ENCODE data around the gene DMRT1. TPM values are rescaled to one million over a fixed set of nuclear protein-coding genes. Genes with fewer than 3 reads are reported as not detected.

The DMRT1 gene
- total and polyA plus RNA-seq, 11 donors: not detected

DNA sequence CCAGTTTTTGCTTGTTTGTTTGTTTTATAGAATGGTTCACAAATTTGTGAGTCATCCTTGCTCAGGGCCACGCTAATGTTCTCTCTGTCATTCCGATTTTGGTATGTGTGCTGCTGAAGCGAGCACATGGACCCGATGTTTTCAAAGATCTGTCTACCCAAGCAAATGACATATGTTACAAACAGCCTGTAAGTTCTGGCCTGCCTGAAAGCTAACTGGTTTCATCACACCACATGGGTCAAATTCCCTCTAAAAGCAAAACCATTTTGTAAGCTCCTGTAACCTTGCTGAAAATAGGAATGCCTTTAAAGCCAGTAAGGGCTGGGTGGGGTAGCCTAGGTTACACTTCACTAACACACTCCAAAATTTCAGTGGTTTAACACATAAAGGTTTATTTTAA lies 160.3 kb downstream of the DMRT1 start:
- peaks cover 0 to 8% (median 0%) of the 10 kb centered on the region in 12 donors for H3K9me3 ChIP-seq
- WGBS, 4 donors: 81 to 90% (median 90%) methylated on average over 4 of the region's 4 CpGs
- no peak for DNase-seq
- no peak for TF ChIP-seq POLR2A (IDR thresholded peaks at IDR 0.05)
- H3K36me3 ChIP-seq: no peaks in the 10 kb centered on the region
- no peak overlapping the region for H3K27ac ChIP-seq
- peaks cover 0 to 9% (median 0%) of the 10 kb centered on the region in 12 donors for H3K4me1 ChIP-seq
- intact Hi-C loops (cut with DNase I): loop anchor here in 7 of 10 donors (10.0 kb wide), 5 partner anchors 387 to 657 kb away; no protein-coding TSS in a partner anchor
- no peak for ATAC-seq
- no peak overlapping the region for H3K4me3 ChIP-seq
- H3K27me3 ChIP-seq: peaks cover 0 to 17% (median 1%) of the 10 kb centered on the region in 9 donors

DNA sequence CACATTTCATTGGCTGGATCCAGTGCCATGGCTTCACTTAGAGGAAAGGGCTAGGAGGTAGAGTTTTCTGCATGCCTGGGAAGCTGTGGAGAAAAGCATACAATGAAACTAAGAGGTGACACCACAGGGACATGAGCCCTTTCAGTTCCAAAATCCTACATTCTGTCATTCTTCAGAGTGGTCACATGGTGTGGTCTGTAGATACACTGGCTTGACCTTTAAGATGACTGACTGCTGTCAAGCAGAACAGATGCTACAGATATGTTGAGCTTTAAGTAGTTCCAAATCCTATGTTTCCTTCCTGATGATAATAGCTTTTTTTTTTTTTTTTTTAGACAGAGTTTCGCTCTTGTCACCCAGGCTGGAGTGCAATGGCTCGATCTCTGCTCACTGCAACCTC lies 161.2 kb downstream of the DMRT1 start:
- TF ChIP-seq POLR2A (IDR thresholded peaks at IDR 0.05): no peak
- TF ChIP-seq, protein P1, sequence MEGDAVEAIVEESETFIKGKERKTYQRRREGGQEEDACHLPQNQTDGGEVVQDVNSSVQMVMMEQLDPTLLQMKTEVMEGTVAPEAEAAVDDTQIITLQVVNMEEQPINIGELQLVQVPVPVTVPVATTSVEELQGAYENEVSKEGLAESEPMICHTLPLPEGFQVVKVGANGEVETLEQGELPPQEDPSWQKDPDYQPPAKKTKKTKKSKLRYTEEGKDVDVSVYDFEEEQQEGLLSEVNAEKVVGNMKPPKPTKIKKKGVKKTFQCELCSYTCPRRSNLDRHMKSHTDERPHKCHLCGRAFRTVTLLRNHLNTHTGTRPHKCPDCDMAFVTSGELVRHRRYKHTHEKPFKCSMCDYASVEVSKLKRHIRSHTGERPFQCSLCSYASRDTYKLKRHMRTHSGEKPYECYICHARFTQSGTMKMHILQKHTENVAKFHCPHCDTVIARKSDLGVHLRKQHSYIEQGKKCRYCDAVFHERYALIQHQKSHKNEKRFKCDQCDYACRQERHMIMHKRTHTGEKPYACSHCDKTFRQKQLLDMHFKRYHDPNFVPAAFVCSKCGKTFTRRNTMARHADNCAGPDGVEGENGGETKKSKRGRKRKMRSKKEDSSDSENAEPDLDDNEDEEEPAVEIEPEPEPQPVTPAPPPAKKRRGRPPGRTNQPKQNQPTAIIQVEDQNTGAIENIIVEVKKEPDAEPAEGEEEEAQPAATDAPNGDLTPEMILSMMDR (IDR thresholded peaks at IDR 0.05): no peak
- no peak for ATAC-seq
- H3K36me3 ChIP-seq: no peaks in the 10 kb centered on the region

DNA sequence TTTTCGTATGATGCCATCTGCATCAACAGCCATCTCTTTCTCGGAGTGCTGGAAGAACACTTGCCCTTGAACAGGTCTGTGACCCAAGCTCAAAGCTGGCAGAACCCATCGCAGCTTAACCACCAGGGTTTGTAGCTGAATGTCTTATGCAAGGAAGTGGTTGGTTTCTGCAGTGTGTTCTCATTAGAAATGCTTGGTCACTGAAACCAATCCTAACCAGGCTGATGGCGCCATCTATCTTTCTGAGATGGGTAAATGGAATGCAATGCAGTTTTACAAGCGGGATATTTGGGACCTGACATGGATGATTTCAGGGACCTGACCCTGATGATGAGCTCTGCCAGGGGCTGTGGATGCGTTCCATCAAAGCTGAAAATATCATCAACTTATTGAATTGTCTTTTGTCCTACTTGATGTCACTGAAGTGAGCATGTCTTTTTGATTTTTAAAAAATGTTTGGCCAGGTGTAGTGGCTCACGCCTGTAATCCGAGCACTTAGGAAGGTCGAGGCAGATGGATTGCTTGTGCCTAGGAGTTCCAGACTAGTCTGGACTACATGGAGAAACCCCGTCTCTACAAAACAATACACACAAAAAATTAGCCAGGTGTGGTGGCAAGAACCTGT lies 163.7 kb downstream of the DMRT1 start:
- intact Hi-C loops (cut with DNase I): loop anchor here (2.0 to 10.0 kb wide), 9 partner anchors 110 to 660 kb away; no protein-coding TSS in a partner anchor
- no peak overlapping the region for H3K27ac ChIP-seq
- no peak overlapping the region for H3K4me3 ChIP-seq
- H3K4me1 ChIP-seq: peaks cover 0 to 8% (median 0%) of the 10 kb centered on the region in 12 donors
- DNase-seq: no peak
- ATAC-seq: peak in 2 of 4 donors; percentile 36 to 47
- 55 to 62% (median 59%) methylated on average over 10 of the region's 10 CpGs for WGBS, 4 donors
- H3K36me3 ChIP-seq: no peaks in the 10 kb centered on the region
- H3K9me3 ChIP-seq: no peaks in the 10 kb centered on the region
- H3K27me3 ChIP-seq: peaks cover 0 to 43% (median 4%) of the 10 kb centered on the region in 9 donors
- no peak for TF ChIP-seq POLR2A (IDR thresholded peaks at IDR 0.05)
- TF ChIP-seq, protein P1 (IDR thresholded peaks at IDR 0.05): peak; percentile 32 to 63 (median 48)

More for the DNA sequence above, 161.2 kb downstream of the DMRT1 start:
- Histone ChIP-seq H3K27ac (no peak overlapping the region), H3K4me1 (peaks cover 0 to 9% (median 0%) of the 10 kb centered on the region in 12 donors), H3K9me3 (peaks cover 0 to 7% (median 0%) of the 10 kb centered on the region in 12 donors), H3K4me3 (no peak overlapping the region), H3K27me3 (peaks cover 0 to 25% (median 4%) of the 10 kb centered on the region in 9 donors)
- DNase-seq: no peak
- intact Hi-C loops (cut with DNase I): loop anchor here in 7 of 10 donors (10.0 kb wide), 5 partner anchors 388 to 658 kb away; no protein-coding TSS in a partner anchor
- 78 to 93% (median 85%) methylated on average over 2 of the region's 2 CpGs for WGBS, 4 donors

DNA sequence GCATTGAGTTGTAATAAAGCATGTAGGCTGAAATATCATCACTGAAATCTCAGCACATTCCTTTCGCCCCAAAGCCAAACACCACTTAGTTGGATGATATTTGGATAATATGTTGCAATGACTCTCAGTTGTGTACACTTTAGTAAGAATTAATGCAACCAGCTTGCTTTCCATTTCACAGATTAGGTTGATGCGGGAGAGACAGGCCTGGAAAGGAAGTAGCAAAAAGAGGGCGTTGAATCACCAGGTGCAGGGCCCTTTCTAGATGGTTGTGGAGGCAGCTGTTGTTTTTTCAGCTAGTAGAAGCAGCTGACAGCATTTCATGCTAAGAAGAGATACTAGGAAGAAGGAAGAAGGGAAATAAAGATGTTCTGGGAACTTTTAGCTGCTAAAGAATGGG lies 165.8 kb downstream of the DMRT1 start:
- Histone ChIP-seq H3K36me3 (no peaks in the 10 kb centered on the region), H3K4me3 (no peak overlapping the region), H3K27me3 (peaks cover 0 to 51% (median 4%) of the 10 kb centered on the region in 9 donors), H3K9me3 (no peaks in the 10 kb centered on the region), H3K4me1 (peaks cover 0 to 8% (median 0%) of the 10 kb centered on the region in 12 donors), H3K27ac (no peak overlapping the region)
- intact Hi-C loops (cut with DNase I): loop anchor here (5.0 to 10.0 kb wide), 8 partner anchors 115 to 663 kb away; no protein-coding TSS in a partner anchor
- TF ChIP-seq, protein P1 (IDR thresholded peaks at IDR 0.05): no peak
- TF ChIP-seq POLR2A (IDR thresholded peaks at IDR 0.05): no peak
- DNase-seq: no peak
- 84 to 91% (median 87%) methylated on average over 3 of the region's 3 CpGs for WGBS, 4 donors
- no peak for ATAC-seq

Data from heart left ventricle (tissue), 16 donors.